HG02588 (cell line): ENCODE measurements around the gene MAT1A.
"Not testable (repeated sequence)": the region's sequence is repeated elsewhere in the genome, so short reads cannot be mapped to it uniquely, and the experiment has no call there.

Source experiments
- ATAC-seq: cut with Tn5 transposase; IDR thresholded peaks from one replicate; pipeline ENCODE4 v1.9.1; 2021; ENCODE audit warnings: mild to moderate bottlenecking, moderate library complexity; ENCODE audit not compliant: unreplicated experiment

MAT1A gene

GRCh38 chr10:80265740-80266512 is 23.5 kb downstream of the MAT1A start:
- ATAC-seq = no peak

DNA sequence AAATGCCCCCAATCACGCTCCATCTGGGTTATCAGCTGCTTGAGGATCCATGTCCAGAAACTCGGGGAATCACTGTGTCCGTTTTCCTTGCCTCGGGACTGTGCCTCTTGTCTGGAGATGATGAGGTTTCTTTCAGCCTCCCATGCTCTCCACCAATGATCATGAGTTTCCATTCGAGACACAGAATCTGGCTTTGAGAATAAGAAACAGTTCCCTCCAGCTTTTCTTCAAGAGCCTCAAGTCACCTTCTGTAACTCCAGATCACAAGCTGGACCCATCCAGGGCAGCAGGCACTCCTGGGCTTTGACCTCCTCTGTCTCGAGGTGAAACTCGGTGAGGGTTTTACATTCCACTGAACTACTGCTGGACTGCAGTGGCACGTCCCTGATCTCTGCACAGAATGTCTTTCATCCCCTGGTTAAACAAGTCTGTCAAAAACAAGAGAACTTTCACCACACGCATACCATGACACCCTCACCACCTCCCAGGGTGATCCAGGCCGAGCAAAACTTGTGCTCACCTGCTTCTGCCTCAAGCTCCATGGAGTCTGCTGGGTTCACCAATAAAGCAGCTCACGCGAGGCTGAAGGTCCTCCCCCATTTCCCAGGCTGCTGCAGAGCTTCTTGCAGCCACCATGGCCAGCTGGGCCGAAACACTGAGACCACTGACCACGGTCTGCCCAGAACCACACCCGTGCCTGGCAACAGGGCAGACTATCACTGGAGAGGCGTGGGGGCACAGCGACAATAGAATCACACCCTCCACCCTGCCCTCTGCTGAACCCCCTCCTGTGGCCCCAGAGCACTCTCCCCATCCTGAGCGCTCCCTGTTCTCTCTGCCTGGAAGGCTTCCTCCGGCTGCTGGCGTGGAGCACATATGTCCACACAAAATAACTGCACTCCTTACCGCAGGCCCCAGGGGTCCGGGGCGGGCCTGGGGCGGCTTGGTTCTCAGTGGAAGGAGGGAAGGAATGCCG is 25.1 kb downstream of the MAT1A start:
- ATAC-seq = no peak

DNA sequence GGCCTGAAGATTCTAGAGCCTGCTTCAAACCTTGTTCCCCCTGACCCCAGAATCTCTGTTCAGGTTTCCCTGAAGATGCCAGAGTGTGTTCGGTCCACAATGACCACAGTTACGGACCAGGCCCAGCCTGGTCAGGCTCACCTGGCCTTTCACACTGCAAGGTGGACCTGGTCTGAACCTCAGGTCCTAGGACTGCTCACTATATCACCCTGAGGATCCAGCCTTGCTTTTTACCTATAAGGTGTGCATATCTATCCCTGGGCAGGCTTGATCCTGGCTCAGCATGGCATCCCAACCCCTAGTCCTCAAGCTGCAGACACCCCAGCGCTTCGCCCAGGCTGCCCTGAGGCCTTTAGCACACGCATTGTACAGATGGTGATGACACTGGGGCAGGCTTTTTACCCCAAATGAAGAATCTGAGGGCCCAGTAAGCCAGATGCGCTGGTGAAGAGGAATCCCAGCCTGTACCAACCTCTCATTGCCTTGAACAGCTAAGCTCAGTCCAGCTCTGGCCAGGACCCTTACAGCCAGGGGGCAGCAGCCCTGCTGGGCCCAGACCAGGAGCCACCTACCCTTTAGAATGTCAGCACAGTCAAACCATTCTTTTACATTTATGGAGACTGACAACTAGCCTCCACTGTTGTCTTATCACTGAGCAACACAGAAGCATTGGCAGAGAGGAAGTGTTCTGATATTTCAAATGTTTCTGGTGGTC is 28.0 kb downstream of the MAT1A start:
- ATAC-seq = no peak

- no peak for ATAC-seq
These were observed 28.9 kb downstream of the MAT1A start for GRCh38 chr10:80260295-80261243.

- no peak for ATAC-seq
These were observed 30.0 kb downstream of the MAT1A start for GRCh38 chr10:80259405-80259871.

- ATAC-seq = not testable (repeated sequence)
These were observed 32.7 kb downstream of the MAT1A start for GRCh38 chr10:80256798-80257197.

DNA sequence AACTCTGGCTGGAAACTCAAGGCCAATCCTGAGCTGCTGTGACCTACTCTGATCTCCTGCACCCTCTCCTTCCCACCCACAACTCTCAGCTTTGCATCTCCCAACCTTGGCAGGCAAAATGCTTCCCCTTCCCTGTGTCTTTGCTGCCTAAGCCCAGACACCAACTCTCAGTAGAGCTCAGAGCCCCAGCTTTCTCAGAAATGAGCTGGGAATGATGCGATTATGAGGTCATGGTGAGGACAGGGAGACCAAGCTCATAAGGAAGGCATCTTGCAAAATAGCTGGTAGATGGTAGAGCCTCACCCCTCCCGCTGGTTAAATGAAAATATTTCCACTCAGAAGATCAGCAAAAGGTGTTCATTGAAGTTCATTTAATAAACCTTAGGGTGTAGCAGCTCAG is 34.7 kb downstream of the MAT1A start:
- not testable (repeated sequence) for ATAC-seq

DNA sequence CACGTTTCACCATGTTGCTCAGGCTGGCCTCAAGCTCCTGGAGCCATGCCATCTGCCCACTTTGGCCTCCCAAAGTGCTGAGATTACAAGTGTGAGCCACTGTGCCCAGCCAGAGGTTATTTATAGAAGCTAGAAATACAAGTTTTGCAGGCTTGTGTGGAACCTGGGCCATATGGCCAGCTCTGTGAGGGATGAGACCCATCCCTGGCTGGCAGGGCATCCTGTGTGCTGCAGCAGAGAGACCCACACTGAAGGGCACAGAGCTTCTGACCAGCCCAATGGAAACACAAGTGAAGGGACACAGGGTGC is 35.5 kb downstream of the MAT1A start:
- peak; percentile 17 for ATAC-seq

DNA sequence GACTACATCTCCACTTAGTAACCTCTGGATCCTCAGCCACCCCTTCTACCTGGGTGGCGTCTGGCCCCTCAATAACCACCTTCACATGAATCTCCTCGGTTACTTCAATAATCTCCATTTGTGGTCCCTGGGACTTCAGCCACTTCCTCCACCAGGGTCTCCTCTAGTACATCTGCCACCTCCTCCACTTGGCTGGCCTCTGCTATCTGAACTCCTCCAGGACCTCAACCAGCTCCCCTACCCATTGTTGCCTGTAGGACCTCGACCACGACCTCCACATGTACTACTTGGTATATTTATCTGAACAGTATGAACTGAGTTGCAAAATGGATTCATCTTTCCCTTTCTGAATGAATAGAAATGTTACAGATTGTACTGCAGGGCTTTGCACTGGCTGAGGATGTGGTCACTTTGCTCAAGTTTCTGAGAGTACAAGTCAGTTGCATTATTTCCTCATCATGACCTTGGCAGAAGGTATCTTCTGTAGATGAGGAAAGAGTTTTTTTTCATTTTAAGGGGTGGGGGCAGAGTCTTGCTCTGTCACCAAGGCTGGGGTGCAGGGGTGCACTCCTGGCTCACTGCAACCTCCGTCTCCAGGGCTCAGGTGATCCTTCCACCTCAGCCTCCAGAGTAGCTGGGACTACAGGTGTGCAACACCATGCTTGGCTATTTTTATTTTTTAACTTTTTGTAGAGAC is 36.0 kb downstream of the MAT1A start:
- ATAC-seq = peak; percentile 67

- ATAC-seq = no peak
These were observed 37.1 kb downstream of the MAT1A start for GRCh38 chr10:80252296-80252887.

- ATAC-seq = not testable (repeated sequence)
These were observed 37.7 kb downstream of the MAT1A start for GRCh38 chr10:80251703-80252280.

DNA sequence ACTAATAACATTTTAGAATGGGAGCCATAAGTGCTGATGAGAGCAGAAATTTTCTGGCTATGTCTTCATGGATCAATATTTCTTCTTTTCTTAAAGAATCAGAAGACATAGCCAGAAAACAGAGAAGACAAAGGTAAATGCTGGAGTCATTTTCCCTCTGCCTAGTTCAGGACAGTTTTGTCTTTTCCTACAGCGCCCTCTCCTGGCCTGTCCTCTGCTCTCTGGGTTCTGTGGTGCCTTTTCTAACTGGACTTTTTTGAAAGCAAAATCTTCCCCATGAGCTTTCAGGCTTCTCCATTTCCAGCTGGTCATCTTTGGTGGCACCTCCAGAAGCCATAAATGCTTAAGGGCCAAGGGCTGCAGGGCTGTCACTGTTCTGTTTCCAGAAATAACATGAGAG is 39.1 kb downstream of the MAT1A start:
- not testable (repeated sequence) for ATAC-seq

- ATAC-seq = not testable (repeated sequence)
These were observed 39.6 kb downstream of the MAT1A start for GRCh38 chr10:80249906-80250305.

DNA sequence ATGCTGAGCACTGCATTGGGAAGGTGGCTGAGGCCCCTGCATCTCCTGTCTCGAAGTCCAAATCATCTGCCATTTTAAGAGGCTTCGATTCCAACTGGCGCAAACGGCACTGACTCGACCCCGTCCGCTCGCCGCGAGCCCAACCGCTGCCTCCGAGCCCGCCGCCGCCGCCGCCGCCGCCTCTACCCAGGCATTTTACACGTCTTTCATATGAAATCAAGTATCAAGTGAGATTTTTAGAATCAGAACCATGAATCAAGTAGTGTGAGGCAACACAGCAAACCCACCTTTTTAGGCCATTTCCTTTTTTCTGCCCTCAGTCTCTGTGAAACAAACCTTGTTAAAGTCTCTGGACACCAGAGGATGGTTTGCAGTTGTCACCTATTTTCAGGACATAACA is 41.8 kb downstream of the MAT1A start:
- not testable (repeated sequence) for ATAC-seq

- not testable (repeated sequence) for ATAC-seq
These were observed 45.1 kb downstream of the MAT1A start for GRCh38 chr10:80244371-80244770.

DNA sequence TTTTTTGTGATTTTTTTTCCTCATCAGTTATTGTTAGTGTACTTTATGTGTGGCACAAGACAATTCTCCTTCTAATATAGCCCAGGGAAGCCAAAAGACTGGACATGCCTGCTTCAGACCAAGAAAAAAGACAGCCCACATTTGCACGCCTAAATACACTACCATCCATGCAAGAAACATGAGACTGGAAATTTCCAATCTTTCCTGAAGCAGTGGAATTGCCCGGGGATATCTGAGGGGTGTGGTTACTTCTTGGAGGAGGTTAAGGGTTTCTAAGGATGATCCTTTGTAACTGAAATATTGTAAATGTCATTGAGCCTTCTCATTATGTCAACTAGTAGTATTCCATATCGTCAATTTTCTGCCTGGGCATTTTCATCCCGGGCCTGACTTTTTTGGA is 47.1 kb downstream of the MAT1A start:
- not testable (repeated sequence) for ATAC-seq

DNA sequence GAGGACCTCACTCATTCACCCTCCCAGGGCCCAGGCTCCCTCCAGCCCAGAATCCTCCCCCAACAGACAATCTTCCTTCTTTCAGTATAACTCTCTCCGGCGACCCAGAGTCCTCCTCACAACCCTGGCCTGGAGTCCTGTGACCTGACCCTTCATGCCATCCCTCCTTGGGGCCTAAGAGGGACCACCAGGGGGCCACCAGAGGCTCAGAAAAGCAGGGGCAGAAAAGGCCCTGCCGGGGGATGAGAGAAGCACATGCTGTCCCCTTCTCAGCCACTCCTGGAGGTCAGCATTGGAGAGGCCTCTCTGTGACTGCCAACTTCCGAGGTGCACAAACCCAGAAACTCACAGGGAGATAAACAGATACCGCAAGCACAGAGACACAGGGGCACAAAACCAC is 53.0 kb downstream of the MAT1A start:
- not testable (repeated sequence) for ATAC-seq

DNA sequence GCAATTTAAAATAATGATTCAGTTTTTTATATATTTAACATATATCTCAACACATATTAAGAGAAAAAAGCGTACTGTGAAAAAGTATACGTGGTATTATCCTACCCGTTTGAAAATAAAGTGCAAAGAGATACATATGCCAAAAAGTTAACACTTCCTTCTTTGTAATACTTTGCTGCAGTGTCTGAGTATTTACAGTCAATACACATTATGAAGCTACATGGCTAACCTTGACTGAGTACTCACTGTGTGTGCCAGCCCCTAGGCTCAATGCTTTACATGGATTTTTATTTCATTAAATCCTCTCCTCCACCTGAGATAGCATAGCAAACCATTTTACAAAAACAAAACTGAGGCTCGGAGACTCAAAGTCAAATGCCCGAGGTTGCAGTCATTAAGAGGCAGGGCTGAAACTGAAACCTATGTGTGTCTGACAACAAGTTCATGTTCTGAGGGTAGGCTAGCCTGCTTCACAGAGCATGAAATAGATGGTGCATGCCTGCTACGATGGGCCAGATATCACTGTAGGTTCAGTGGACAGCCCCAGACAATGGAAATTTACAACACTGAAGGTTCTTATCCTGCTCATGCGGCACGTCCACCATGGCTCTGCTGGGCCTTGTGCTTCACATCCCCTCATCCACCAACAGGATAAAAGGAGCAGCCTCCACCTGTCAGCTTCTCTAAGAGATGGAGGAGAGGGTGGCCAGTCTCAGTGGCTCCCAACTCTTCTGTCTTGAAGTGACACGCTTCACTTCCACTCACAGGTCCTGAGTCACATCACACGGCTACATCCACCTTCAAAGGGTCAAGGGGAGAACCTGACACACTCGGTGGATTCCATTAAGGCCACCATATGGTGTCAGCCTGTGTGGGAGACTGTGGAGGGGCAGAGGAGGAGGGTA is 54.9 kb downstream of the MAT1A start:
- ATAC-seq = peak; percentile 100
